Measurements from ENCODE around the gene TPD52L2. TPM values are rescaled to one million over a fixed set of nuclear protein-coding genes. Genes with fewer than 3 reads are reported as not detected.

TPD52L2 gene
- total RNA-seq, 1 experiment from 2014 or later: 192 TPM

DNA sequence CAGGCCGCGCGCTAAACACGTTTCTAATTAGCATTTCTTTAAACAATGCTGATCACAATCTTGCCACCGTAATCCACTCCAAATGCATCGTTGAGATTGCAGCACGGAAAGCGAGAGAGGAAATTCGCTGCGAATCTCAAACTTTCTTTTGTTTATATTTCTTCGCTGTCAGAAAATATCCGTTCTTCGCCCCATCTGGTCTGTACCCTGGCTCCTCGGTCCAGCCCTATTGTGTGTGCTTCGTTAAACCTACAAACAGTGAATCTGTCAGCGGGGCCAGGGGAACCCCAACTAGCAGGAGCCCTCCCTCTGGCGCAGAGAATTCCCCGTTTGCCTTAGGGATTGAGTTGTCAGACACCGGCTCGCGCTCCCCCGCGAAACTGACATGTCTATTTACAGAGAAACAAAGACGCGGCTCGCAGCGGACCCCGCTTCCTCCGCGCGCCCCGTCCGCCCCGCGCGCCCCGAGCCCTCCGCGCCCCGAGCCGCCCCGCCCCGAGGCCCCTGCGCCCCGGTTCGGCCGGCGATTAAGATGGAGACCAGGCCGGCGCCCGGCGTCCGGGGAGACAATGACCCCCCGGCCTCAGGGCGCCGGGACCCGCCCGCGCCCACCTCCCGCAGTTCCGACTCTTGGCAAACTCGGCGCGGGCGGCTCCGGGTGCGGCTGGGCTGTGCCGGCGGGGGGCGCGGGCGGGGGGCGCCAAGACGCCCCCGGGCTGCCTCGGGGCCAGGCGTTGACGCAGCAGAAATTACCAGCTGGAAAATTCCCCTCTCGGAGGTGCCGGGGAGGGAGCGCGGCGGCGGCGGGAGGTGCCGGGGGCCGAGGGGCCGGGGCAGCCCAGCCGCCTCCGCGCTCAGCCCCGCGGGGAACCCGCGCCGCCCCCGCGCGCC lies 34.9 kb upstream of the TPD52L2 start:
- peaks cover 75% of the 10 kb centered on the region for H3K27me3 Mint-ChIP-seq (ENCODE audit: unreplicated experiment)

DNA sequence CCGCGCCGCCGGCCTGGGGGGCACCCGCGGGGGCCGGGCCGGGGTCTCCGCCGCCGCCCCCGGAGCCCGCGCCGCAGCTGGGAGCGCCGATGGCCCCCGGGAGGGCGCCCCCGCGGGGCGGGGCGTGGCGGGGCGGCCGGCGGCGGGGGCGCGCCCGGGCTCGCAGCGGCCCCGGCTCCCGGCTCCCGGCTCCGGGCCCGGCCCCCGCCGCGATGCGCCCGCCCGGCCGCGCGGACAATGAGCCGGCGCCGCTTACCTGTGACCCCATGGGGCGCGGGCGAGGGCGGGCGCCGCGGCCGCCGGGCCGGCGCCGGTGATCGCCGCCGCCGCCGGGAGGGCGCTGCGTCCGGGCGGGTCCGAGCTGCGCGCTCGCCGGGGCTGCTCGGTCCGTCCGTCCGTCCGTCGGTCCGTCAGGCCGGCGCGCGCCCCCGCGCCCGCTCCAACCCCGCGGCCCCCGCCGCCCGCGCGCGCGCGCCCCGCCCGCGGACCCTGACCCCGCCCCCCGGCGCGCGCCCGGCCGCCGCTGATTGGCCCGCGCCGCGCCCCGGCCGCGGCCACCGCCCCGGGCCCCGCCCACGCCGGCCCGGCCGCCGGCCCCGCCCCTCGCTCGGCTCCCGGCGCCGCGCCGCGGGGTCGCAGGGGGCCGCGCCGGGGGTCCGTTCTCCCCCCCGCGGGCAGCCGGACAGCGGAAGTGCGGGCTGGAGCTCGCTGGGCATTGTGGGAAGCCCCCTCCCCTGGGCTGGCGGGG lies 34.1 kb upstream of the TPD52L2 start, which contains the start of gene ZBTB46:
TSS of gene ZBTB46 (minus strand) at position 424 of the 748 bp plus-strand sequence. CDS start 40,507 bp downstream, outside the sequence.
- Mint-ChIP-seq H3K4me1 (ENCODE audit: low read depth, unreplicated experiment) (peaks cover 26% of the 10 kb centered on the region), H3K4me3 (ENCODE audit: low read depth, unreplicated experiment) (peak within 1 kb of the TSS; percentile 64), H3K36me3 (ENCODE audit: insufficient read depth, unreplicated experiment) (peaks cover 35% of the 10 kb centered on the region), H3K9me3 (ENCODE audit: low read depth, unreplicated experiment) (no peaks in the 10 kb centered on the region), H3K27me3 (ENCODE audit: unreplicated experiment) (peaks cover 71% of the 10 kb centered on the region), H3K27ac (ENCODE audit: unreplicated experiment) (peak within 1 kb of the TSS; percentile 51)
- peak; percentile 84 for DNase-seq
- intact Hi-C loops (cut with micrococcal nuclease; ENCODE audit: unreplicated experiment): no loop called here
- no TSS peak for BruUV-seq (replicated peaks)
- CTCF ChIA-PET: no interaction called here
- TF ChIP-seq, protein P1, sequence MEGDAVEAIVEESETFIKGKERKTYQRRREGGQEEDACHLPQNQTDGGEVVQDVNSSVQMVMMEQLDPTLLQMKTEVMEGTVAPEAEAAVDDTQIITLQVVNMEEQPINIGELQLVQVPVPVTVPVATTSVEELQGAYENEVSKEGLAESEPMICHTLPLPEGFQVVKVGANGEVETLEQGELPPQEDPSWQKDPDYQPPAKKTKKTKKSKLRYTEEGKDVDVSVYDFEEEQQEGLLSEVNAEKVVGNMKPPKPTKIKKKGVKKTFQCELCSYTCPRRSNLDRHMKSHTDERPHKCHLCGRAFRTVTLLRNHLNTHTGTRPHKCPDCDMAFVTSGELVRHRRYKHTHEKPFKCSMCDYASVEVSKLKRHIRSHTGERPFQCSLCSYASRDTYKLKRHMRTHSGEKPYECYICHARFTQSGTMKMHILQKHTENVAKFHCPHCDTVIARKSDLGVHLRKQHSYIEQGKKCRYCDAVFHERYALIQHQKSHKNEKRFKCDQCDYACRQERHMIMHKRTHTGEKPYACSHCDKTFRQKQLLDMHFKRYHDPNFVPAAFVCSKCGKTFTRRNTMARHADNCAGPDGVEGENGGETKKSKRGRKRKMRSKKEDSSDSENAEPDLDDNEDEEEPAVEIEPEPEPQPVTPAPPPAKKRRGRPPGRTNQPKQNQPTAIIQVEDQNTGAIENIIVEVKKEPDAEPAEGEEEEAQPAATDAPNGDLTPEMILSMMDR (IDR thresholded peaks at IDR 0.05; ENCODE audit: unreplicated experiment): no peak

More for the DNA sequence above, 34.9 kb upstream of the TPD52L2 start:
- Mint-ChIP-seq H3K27ac (ENCODE audit: unreplicated experiment) (peak overlapping the region; percentile 51), H3K9me3 (ENCODE audit: low read depth, unreplicated experiment) (no peaks in the 10 kb centered on the region), H3K36me3 (ENCODE audit: insufficient read depth, unreplicated experiment) (peaks cover 33% of the 10 kb centered on the region), H3K4me1 (ENCODE audit: low read depth, unreplicated experiment) (peaks cover 19% of the 10 kb centered on the region), H3K4me3 (ENCODE audit: low read depth, unreplicated experiment) (peak overlapping the region; percentile 64)
- TF ChIP-seq, protein P1 (IDR thresholded peaks at IDR 0.05; ENCODE audit: unreplicated experiment): no peak
- no peak for DNase-seq
- no TSS peak for BruUV-seq (replicated peaks)
- intact Hi-C loops (cut with micrococcal nuclease; ENCODE audit: unreplicated experiment): no loop called here
- CTCF ChIA-PET: interaction anchor here (0.6 kb wide), 1 partner anchor 51 kb away, joined by 3 read pairs; no protein-coding TSS in a partner anchor

DNA sequence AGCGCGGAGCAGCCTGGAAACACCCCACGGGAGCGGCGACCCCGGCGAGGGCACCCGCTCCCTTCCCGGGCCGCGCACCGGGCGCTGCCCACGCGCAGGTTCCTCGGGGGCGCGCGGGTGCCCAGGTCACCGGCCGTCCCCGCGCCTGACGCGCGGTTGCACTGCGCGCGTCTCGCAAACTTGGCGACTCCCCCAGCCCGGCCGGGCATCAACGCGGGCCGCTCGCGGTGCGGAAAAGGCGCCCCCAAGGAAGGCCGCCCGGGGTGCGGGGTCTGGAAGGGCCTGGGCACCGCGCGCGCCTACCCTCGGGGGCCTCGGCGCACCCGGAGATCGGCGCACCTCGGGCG lies 33.5 kb upstream of the TPD52L2 start:
- Mint-ChIP-seq H3K9me3 (ENCODE audit: low read depth, unreplicated experiment) (no peaks in the 10 kb centered on the region), H3K4me3 (ENCODE audit: low read depth, unreplicated experiment) (peak overlapping the region; percentile 52), H3K27me3 (ENCODE audit: unreplicated experiment) (peaks cover 65% of the 10 kb centered on the region), H3K36me3 (ENCODE audit: insufficient read depth, unreplicated experiment) (peaks cover 35% of the 10 kb centered on the region), H3K27ac (ENCODE audit: unreplicated experiment) (no peak overlapping the region), H3K4me1 (ENCODE audit: low read depth, unreplicated experiment) (peaks cover 26% of the 10 kb centered on the region)
- TF ChIP-seq, protein P1 (IDR thresholded peaks at IDR 0.05; ENCODE audit: unreplicated experiment): no peak
- no TSS peak for BruUV-seq (replicated peaks)
- intact Hi-C loops (cut with micrococcal nuclease; ENCODE audit: unreplicated experiment): no loop called here
- CTCF ChIA-PET: no interaction called here
- DNase-seq: no peak

DNA sequence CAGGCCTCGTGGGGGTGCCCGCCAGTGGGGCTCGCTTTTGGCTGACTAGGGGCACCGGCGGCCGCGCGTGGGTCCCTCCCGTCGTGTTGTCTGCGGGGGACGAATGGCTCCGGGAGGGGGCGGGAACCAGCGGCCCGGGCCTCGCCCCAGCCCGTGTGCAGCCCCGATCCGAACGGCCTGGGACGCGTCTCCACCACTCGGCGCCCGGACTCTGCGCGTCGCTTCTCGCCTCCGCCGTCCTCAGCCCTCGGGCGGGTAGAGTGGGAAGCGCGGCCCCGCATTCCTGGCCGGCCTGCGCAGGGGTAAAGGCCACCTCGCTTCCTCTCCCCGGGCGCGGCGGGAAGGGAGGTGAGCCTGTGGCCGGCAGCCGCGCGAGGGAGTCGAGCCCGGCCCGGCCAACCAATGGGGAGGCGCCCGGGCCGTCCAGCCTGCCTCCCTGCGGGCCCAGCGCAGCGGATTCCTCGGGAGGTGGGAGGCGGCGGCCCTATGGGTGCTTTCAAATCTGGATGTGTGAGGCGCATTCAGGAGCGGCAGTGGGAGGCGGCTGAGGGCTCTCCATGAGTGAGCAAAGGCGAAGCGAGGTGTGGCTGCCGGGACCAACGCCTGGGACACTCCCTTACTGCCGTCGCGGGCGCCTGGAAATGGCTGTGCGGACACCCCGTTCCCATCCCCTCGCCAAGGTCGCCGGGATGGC lies 32.9 kb upstream of the TPD52L2 start:
- H3K9me3 Mint-ChIP-seq (ENCODE audit: low read depth, unreplicated experiment): no peaks in the 10 kb centered on the region
- H3K4me1 Mint-ChIP-seq (ENCODE audit: low read depth, unreplicated experiment): peaks cover 26% of the 10 kb centered on the region
- H3K36me3 Mint-ChIP-seq (ENCODE audit: insufficient read depth, unreplicated experiment): peaks cover 35% of the 10 kb centered on the region
- TF ChIP-seq, protein P1 (IDR thresholded peaks at IDR 0.05; ENCODE audit: unreplicated experiment): no peak
- peak overlapping the region; percentile 52 for H3K4me3 Mint-ChIP-seq (ENCODE audit: low read depth, unreplicated experiment)
- peak; percentile 54 for DNase-seq
- CTCF ChIA-PET: no interaction called here
- BruUV-seq (replicated peaks): no TSS peak
- intact Hi-C loops (cut with micrococcal nuclease; ENCODE audit: unreplicated experiment): no loop called here
- H3K27ac Mint-ChIP-seq (ENCODE audit: unreplicated experiment): no peak overlapping the region
- peaks cover 60% of the 10 kb centered on the region for H3K27me3 Mint-ChIP-seq (ENCODE audit: unreplicated experiment)

Data from Calu3 (cell line).